K562 (cell line): ENCODE measurements around the gene C4A. TPM values are rescaled to one million over a fixed set of nuclear protein-coding genes. Genes with fewer than 3 reads are reported as not detected.

Experiments used
- HDAC2 ChIP-seq: fragments of 450-650 bp; IDR thresholded peaks from 2 replicates; pipeline ENCODE4 v1.6.1; 2016; ENCODE audit warnings: mild to moderate bottlenecking
- HNRNPH1 ChIP-seq: fragments of 200-400 bp; formaldehyde crosslinking; optimal IDR thresholded peaks from 2 replicates; pipeline ENCODE3; 2017; ENCODE audit warnings: low read depth, mild to moderate bottlenecking, low read length, moderate library complexity
- MAFG ChIP-seq: fragments of 450-650 bp; conservative IDR thresholded peaks from 2 replicates; pipeline ENCODE4 v1.6.1; 2016; ENCODE audit warnings: missing genetic modification characterization, missing compliant biosample characterization
- MAX ChIP-seq: sonication (generic); formaldehyde crosslinking; IDR thresholded peaks from 2 replicates; pipeline ENCODE4 v1.9.0; 2022; ENCODE audit warnings: mild to moderate bottlenecking, missing genetic modification reagents
- SMARCA5 ChIP-seq: fragments of 450-650 bp; IDR thresholded peaks from 2 replicates; pipeline ENCODE4 v1.6.1; 2016
- UBTF ChIP-seq, 2 experiments: IDR thresholded peaks; 2 replicates each; pipeline ENCODE4 v1.6.1; 2012; ENCODE audit warnings: improper control_type of control experiment in 2 of 2, low read depth in 2 of 2, low read length in 2 of 2, borderline replicate concordance in 1 of 2
- ZBTB17 ChIP-seq: fragments of 450-650 bp; formaldehyde crosslinking; IDR thresholded peaks from 2 replicates; pipeline ENCODE4 v1.4.0; 2020; ENCODE audit warnings: mild to moderate bottlenecking
- ZBTB40 ChIP-seq, 2 experiments: fragments of 450-650 bp in 1 of 2; sonication (generic) in 1 of 2; formaldehyde crosslinking in 1 of 2; IDR thresholded peaks; 2 replicates each; pipeline versions ENCODE4 v1.7.1 to v1.9.0; 2016 to 2022; ENCODE audit warnings: inconsistent platforms in 1 of 2, mild to moderate bottlenecking in 1 of 2, missing genetic modification reagents in 1 of 2
- polyA plus RNA-seq, 8 experiments: library from polyadenylated mRNA; depleted of rRNA in 4 of 8; stranded (reverse) in 5 of 8; unstranded in 3 of 8; fragments of >200 nt; fragmentation: Nextera tagmentation in 2 of 8; fragmentation: Illumina TruSeq in 1 of 8; extraction: Ambion mirVana in 2 of 8; extraction: Trizol in 1 of 8; gene quantifications; 2 replicates each; pipeline versions ENCODE4 v1.2.1 to v1.2.3, GENCODE V29; 2011 to 2014; ENCODE audit warnings: inconsistent platforms in 1 of 8, missing spikeins in 1 of 8
- total RNA-seq, 7 experiments: library from RNA; depleted of rRNA in 6 of 7; stranded (reverse); fragments of >200 nt in 6 of 7; fragmentation: Illumina TruSeq in 2 of 7; extraction: Trizol in 2 of 7; gene quantifications; 2 replicates each; pipeline versions ENCODE4 v1.2.1 to v1.2.3, GENCODE V29; 2011 to 2021; ENCODE audit warnings: low replicate concordance in 1 of 7
- TF ChIP-seq, protein P1 (sequence below): fragments of 450-650 bp; IDR thresholded peaks from 2 replicates; pipeline ENCODE4 v1.6.1; 2017; ENCODE audit warnings: antibody characterized with exemption, mild to moderate bottlenecking

Gene C4A
- total and polyA plus RNA-seq, 9 of the 15 experiments (the other 6 are each of a cell fraction or from before 2014, with no cell fraction given) = 0.27 to 7.6 (median 5.0) TPM

DNA sequence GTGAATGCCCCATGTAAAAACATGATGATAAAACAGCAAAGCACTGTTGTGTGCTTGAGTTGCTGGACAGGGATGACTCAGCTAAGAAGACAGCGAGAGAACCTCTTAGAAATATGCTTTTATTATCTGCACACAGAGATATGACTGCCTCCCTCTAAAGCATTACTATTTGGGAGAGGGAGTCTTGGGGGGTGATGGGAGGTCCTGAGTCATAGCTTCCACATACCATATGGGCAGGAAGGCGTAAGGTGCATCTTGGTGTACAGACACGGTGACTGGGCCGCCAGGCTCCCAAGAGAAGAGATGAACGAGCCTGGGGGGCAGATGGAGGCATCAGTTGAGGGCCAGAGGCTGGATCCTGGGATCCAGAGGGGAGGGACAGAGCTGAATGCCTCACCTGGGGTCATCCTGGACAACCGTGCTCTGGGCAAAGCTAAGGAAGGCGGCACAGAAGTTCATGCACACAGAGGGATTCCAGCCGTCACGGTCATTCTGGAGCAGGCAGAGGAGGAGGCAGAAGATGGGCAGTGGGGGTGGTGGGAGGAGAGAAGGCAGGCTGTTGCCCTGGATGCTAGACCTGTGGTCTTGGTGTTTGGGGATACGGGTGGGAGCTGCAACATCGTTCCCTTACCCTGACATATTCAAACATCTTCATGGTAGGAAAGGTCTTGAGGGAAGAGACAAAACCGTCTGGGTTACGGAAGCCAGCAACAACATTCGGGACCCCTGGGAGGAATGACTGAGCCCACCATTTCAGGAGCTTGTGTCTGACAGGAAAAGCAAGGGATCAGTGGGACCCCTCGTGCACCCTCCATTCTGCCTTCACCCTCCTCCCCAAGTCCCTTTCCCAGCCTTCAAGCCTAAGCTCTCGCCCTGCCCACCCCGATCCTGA is 11.9 kb upstream of the C4A start (continued):
- TF ChIP-seq, protein P1, sequence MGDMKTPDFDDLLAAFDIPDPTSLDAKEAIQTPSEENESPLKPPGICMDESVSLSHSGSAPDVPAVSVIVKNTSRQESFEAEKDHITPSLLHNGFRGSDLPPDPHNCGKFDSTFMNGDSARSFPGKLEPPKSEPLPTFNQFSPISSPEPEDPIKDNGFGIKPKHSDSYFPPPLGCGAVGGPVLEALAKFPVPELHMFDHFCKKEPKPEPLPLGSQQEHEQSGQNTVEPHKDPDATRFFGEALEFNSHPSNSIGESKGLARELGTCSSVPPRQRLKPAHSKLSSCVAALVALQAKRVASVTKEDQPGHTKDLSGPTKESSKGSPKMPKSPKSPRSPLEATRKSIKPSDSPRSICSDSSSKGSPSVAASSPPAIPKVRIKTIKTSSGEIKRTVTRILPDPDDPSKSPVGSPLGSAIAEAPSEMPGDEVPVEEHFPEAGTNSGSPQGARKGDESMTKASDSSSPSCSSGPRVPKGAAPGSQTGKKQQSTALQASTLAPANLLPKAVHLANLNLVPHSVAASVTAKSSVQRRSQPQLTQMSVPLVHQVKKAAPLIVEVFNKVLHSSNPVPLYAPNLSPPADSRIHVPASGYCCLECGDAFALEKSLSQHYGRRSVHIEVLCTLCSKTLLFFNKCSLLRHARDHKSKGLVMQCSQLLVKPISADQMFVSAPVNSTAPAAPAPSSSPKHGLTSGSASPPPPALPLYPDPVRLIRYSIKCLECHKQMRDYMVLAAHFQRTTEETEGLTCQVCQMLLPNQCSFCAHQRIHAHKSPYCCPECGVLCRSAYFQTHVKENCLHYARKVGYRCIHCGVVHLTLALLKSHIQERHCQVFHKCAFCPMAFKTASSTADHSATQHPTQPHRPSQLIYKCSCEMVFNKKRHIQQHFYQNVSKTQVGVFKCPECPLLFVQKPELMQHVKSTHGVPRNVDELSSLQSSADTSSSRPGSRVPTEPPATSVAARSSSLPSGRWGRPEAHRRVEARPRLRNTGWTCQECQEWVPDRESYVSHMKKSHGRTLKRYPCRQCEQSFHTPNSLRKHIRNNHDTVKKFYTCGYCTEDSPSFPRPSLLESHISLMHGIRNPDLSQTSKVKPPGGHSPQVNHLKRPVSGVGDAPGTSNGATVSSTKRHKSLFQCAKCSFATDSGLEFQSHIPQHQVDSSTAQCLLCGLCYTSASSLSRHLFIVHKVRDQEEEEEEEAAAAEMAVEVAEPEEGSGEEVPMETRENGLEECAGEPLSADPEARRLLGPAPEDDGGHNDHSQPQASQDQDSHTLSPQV = peak; percentile 90
- TF ChIP-seq HDAC2 = peak; percentile 84
- peak; percentile 98 for TF ChIP-seq MAFG
- TF ChIP-seq ZBTB40 (IDR thresholded peaks at IDR 0.05) = 0 out of 2 replicates have a peak, but pooled peaks have one; percentile 23
- no peak for TF ChIP-seq ZBTB40 (CRISPR knock-in tag; IDR thresholded peaks at IDR 0.05)
- TF ChIP-seq MAX (CRISPR knock-in tag) = peak; percentile 5; the same call in 1 of the 2 replicates
- peak in 1 of 2 experiments; percentile 63; a peak in 1 of 4 replicates for TF ChIP-seq UBTF (IDR thresholded peaks at IDR 0.05; ENCODE audit: borderline replicate concordance in 1 of 2, low read depth in 2 of 2, low read length in 2 of 2)
- 0 out of 2 replicates have a peak, but pooled peaks have one; percentile 15 for TF ChIP-seq ZBTB17
- no peak for TF ChIP-seq HNRNPH1
- TF ChIP-seq SMARCA5 = peak; percentile 65; the same call in 1 of the 2 replicates
